Tibial artery (tissue), 4 donors: Measurements from ENCODE around the gene VPS8.

ENCODE experiments used
- DNase-seq, 2 donors: peaks; one replicate each; pipeline ENCODE4 v3.0.0-alpha.2; 2019
- H3K27ac ChIP-seq, 2 donors: fragments of 200-600 bp; sonication (generic) in 1 of 2; 1 replicate in 1 of 2; 2 replicates in 1 of 2; pipeline ENCODE4 v1.5.1; 2018 to 2019; ENCODE audit warnings: mild to moderate bottlenecking in 1 of 2
- H3K27me3 ChIP-seq, 2 donors: fragments of 200-600 bp; sonication (generic) in 1 of 2; one replicate each; pipeline versions ENCODE4 v1.5.1 to v1.6.0; 2016 to 2019
- H3K36me3 ChIP-seq, 3 donors: fragments of 200-600 bp; sonication (generic) in 2 of 3; one replicate each; pipeline ENCODE4 v1.5.1; 2016 to 2019; ENCODE audit warnings: mild to moderate bottlenecking in 2 of 3
- H3K4me1 ChIP-seq, 4 donors: fragments of 200-600 bp; sonication (generic) in 2 of 4; 1 replicate in 3 of 4; 2 replicates in 1 of 4; pipeline ENCODE4 v1.5.1; 2016 to 2019
- H3K4me3 ChIP-seq, 2 donors: fragments of 200-600 bp; sonication (generic) in 1 of 2; 1 replicate in 1 of 2; 2 replicates in 1 of 2; pipeline ENCODE4 v1.5.1; 2018 to 2019; ENCODE audit warnings: mild to moderate bottlenecking in 2 of 2
- H3K9me3 ChIP-seq, 3 donors: fragments of 200-600 bp; sonication (generic) in 1 of 3; one replicate each; pipeline ENCODE4 v1.5.1; 2016 to 2019
- CTCF ChIP-seq, 2 experiments: fragments of 200-600 bp in 1 of 2; fragments of 450-650 bp in 1 of 2; IDR thresholded peaks; one replicate each; pipeline ENCODE4 v1.5.1; 2017 to 2019; ENCODE audit warnings: antibody characterized with exemption in 2 of 2, mild to moderate bottlenecking in 1 of 2, moderate library complexity in 1 of 2
- intact Hi-C: fragments of 100-400 bp; cut with DNase I; formaldehyde crosslinking; loops from one replicate; pipeline ENCODE4 v1.15.0; 2023; ENCODE audit warnings: low total_unique reads

Gene VPS8

GRCh38 chr3:184796551-184796950 is 15.4 kb upstream of the VPS8 start:
- no peak for TF ChIP-seq CTCF (IDR thresholded peaks at IDR 0.05)
- DNase-seq = no peak
- Histone ChIP-seq H3K27ac (no peak overlapping the region), H3K4me1 (no peaks in the 10 kb centered on the region), H3K36me3 (no peaks in the 10 kb centered on the region), H3K27me3 (peaks cover 0 to 6% of the 10 kb centered on the region in 2 donors), H3K4me3 (no peak overlapping the region), H3K9me3 (no peaks in the 10 kb centered on the region)
- intact Hi-C loops = no loop called here

GRCh38 chr3:184796954-184797353 is 15.0 kb upstream of the VPS8 start:
- Histone ChIP-seq H3K27me3 (peaks cover 0 to 6% of the 10 kb centered on the region in 2 donors), H3K36me3 (no peaks in the 10 kb centered on the region), H3K4me3 (no peak overlapping the region), H3K9me3 (no peaks in the 10 kb centered on the region), H3K4me1 (no peaks in the 10 kb centered on the region), H3K27ac (no peak overlapping the region)
- no peak for TF ChIP-seq CTCF (IDR thresholded peaks at IDR 0.05)
- DNase-seq = no peak
- intact Hi-C loops = no loop called here

DNA sequence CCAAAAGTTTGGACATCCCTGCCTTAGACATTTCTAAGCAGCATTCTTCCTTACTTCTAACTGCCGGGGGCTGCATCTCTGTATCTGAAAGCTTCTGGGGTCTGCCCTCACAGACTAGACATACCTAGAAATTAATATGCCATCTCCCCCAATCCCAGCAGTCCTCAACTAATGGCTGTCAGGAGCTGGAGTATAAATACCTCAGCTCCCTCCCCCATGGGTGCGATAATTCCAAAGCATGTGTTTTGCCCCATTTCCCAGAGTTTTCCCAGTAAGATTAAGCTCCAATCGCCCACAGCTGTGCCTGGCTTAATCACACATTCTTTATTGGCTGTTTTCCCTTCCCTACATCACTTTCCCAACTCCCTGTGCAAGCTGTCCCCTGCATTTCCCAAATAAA is 13.8 kb upstream of the VPS8 start:
- H3K4me1 ChIP-seq = no peaks in the 10 kb centered on the region
- intact Hi-C loops = no loop called here
- H3K36me3 ChIP-seq = no peaks in the 10 kb centered on the region

DNA sequence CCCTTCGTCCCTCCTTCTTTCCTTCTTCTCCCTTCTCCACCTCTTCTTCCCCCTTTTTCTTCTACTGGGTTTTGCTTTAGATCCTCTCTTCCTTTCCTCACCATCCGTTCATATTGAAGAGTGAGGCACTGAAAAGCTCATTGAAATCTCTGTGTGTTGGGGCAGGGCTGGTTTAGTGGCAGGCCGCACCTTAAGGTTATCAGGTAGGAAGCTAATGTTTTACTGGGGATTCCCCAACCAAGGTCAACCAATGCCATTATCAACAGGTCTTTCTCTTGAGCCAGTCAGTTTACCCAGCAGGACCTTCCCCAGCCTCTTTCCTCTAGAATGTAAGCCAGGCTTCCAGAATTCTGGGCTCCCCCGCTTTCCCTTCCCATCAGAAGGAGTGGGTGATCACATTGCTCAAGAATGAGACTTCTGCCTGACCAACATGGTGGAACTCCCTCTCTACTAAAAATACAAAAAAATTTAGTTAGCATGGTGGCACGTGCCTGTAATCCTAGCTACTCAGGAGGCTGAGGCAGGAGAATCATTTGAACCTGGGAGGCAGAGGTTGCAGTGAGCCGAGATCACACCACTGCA is 11.5 kb upstream of the VPS8 start:
- TF ChIP-seq CTCF (IDR thresholded peaks at IDR 0.05) = no peak
- Histone ChIP-seq H3K4me1 (no peaks in the 10 kb centered on the region), H3K27me3 (peaks cover 0 to 12% of the 10 kb centered on the region in 2 donors), H3K36me3 (no peaks in the 10 kb centered on the region), H3K9me3 (no peaks in the 10 kb centered on the region), H3K4me3 (no peak overlapping the region), H3K27ac (no peak overlapping the region)
- no peak for DNase-seq
- intact Hi-C loops = no loop called here

More for the DNA sequence above, 13.8 kb upstream of the VPS8 start:
- no peaks in the 10 kb centered on the region for H3K9me3 ChIP-seq
- no peak for DNase-seq
- no peak overlapping the region for H3K27ac ChIP-seq
- TF ChIP-seq CTCF (IDR thresholded peaks at IDR 0.05) = no peak
- no peak overlapping the region for H3K4me3 ChIP-seq
- peaks cover 0 to 10% of the 10 kb centered on the region in 2 donors for H3K27me3 ChIP-seq

DNA sequence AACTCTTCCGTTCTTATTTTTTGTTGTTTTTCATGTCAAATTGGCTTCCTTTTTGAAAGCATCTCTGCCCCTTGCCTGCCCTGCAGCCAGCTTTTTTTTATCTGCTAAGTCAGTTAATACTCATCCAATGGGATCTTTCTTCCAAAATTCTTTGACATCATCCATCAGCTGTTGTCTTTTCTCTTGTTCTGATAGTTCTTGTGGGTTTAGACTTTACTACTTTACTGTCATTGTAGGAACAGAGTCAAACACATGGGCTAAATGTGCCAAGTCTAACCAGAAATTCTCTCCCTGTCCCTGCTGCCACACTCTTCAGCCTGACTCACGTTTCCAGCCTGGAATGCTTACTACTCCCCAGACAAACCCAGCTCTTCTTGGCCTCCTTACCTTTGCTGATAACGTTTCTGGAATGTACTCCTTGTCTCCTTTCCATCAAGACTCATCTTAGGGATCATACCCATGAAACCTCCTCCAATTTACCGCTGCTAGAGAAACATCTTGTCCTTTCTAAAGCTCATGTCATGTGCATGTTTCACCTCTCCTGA is 10.7 kb upstream of the VPS8 start:
- Histone ChIP-seq H3K27ac (no peak overlapping the region), H3K36me3 (no peaks in the 10 kb centered on the region), H3K4me1 (no peaks in the 10 kb centered on the region), H3K27me3 (peaks cover 0 to 12% of the 10 kb centered on the region in 2 donors), H3K4me3 (no peak overlapping the region), H3K9me3 (no peaks in the 10 kb centered on the region)
- no peak for TF ChIP-seq CTCF (IDR thresholded peaks at IDR 0.05)
- DNase-seq = no peak
- intact Hi-C loops = no loop called here
